ENCODE measurements around the gene CFDP1.

DNA sequence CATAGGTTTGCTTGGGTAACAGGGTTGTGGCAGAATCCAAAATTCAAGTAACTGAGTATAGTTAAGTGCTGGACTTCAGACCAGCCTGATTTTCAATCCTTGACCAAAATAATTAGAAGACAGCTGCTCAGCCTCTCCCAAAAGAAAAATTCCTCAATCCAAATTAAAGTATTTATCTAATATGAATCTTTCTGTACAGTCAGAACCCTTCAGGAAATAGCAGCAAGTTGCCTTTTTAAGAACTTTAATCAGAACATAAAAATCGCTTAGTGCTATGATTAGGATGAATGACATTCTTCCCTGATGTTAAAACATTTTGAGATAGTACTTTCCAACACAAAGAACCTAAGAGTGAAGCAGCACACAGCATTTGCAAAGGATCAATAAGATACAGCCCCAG, 50.2 kb downstream of the CFDP1 start:
- TF ChIP-seq, protein P1, sequence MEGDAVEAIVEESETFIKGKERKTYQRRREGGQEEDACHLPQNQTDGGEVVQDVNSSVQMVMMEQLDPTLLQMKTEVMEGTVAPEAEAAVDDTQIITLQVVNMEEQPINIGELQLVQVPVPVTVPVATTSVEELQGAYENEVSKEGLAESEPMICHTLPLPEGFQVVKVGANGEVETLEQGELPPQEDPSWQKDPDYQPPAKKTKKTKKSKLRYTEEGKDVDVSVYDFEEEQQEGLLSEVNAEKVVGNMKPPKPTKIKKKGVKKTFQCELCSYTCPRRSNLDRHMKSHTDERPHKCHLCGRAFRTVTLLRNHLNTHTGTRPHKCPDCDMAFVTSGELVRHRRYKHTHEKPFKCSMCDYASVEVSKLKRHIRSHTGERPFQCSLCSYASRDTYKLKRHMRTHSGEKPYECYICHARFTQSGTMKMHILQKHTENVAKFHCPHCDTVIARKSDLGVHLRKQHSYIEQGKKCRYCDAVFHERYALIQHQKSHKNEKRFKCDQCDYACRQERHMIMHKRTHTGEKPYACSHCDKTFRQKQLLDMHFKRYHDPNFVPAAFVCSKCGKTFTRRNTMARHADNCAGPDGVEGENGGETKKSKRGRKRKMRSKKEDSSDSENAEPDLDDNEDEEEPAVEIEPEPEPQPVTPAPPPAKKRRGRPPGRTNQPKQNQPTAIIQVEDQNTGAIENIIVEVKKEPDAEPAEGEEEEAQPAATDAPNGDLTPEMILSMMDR (IDR thresholded peaks at IDR 0.05), result no peak
- no peak for TF ChIP-seq EZH2 (IDR thresholded peaks at IDR 0.05; ENCODE audit: borderline replicate concordance, insufficient read depth, low read depth, low read length, poor library complexity, severe bottlenecking)

All from B cell (primary cell).